BE2C (cell line): ENCODE data around the gene GNG8.

ENCODE experiments used
- DNase-seq: peaks from one replicate; pipeline ENCODE4 v3.0.0-alpha.2; 2020
- H3K27me3 ChIP-seq: fragments of 250-450 bp; sonication (Bioruptor Pico); 2 replicates; pipeline ENCODE4 v1.5.1; 2020; ENCODE audit warnings: mild to moderate bottlenecking
- H3K36me3 ChIP-seq: fragments of 250-450 bp; sonication (Bioruptor Pico); 2 replicates; pipeline ENCODE4 v1.5.1; 2020; ENCODE audit warnings: mild to moderate bottlenecking
- H3K4me1 ChIP-seq: fragments of 250-450 bp; sonication (Bioruptor Pico); 2 replicates; pipeline ENCODE4 v1.5.1; 2020
- H3K4me3 ChIP-seq: 2 replicates; pipeline ENCODE4 v1.5.1; 2011; ENCODE audit warnings: low read depth, low read length
- H3K9me3 ChIP-seq: fragments of 250-450 bp; sonication (Bioruptor Pico); 2 replicates; pipeline ENCODE4 v1.5.1; 2020
- CTCF ChIP-seq: IDR thresholded peaks from 2 replicates; pipeline ENCODE4 v1.5.1; 2012; ENCODE audit warnings: mild to moderate bottlenecking, low read depth, low read length

GNG8 gene

DNA sequence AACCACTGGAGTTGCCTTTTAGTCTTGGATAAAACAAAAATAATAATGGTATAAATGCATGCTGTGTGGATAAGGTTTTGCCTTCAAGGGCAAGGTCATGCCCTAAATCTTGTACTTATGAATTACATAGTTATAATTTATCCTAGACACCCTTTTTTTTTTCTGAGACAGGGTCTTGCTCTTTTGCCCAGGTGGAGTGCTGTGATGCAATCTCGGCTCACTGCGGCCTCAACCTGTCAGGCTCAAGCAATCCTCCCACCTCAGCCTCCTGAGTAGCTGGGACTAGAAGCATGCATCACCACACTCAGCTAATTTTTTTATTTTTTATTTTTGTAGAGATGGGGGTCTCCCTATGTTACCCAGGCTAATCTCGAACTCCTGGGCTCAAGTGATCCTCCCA lies 32.7 kb upstream of the GNG8 start:
- no peak overlapping the region for H3K4me3 ChIP-seq
- no peaks in the 10 kb centered on the region for H3K9me3 ChIP-seq
- no peaks in the 10 kb centered on the region for H3K27me3 ChIP-seq
- no peak for TF ChIP-seq CTCF
- H3K36me3 ChIP-seq, result no peaks in the 10 kb centered on the region
- H3K4me1 ChIP-seq, result no peaks in the 10 kb centered on the region
- no peak for DNase-seq

GRCh38 chr19:46665072-46665471 lies 29.1 kb upstream of the GNG8 start:
- H3K4me3 ChIP-seq, result no peak overlapping the region
- no peak for TF ChIP-seq CTCF
- peaks cover 3% of the 10 kb centered on the region; the same call in 1 of the 2 replicates for H3K4me1 ChIP-seq
- no peaks in the 10 kb centered on the region for H3K9me3 ChIP-seq
- no peaks in the 10 kb centered on the region for H3K36me3 ChIP-seq
- DNase-seq, result no peak
- no peaks in the 10 kb centered on the region for H3K27me3 ChIP-seq

DNA sequence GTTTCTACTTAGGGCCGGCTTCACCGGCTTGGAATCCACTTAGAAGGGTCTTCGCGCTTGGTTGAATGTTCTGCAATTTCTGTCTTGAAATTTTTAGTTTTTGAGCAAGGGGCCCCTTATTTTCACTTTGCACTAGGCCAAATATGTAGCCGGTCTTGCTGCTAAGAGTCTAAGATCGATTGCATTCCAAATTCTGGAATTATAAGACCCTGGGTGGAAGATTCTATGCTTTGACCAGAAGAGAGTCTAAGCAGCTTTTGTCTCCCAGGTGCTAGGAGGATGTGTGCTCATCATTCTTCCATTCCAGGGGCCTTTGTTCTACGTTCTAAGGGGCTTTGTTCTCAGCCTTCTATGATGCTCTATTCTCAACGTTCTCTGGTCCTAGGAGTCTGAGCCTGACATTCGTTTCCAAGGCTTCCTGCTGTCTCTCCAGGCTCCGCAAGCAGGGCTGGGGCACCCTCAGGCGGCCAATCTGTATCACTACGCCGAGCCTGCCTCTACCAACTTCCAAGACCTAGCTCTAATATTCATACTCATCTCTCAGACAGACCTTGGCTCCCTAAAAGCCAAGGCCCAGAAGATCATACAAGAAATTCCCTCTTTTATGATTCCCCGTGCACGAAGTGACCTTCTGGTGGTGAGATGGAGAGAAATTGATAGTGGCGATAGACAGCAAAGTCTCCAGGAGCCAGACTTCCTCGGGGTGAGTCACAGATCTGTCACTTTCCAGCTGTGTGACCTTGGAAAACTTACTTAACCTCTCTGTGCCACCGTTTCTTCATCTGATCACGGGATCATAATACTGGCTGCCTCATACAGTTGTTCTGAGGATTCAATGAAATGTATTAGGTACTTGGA lies 26.0 kb upstream of the GNG8 start:
- H3K4me1 ChIP-seq, result peaks cover 3% of the 10 kb centered on the region; the same call in 1 of the 2 replicates

GRCh38 chr19:46661020-46661731 lies 25.2 kb upstream of the GNG8 start, which contains the start of gene DACT3:
TSS of gene DACT3 (minus strand) at chr19:46661182. CDS start at chr19:46661064, 118 bp downstream.
- Histone ChIP-seq H3K4me3 (peak within 1 kb of the TSS; percentile 66), H3K27me3 (no peaks in the 10 kb centered on the region), H3K36me3 (no peaks in the 10 kb centered on the region), H3K4me1 (peaks cover 3% of the 10 kb centered on the region; the same call in 1 of the 2 replicates), H3K9me3 (no peaks in the 10 kb centered on the region)
- peak; percentile 100 for DNase-seq
- no peak for TF ChIP-seq CTCF

More for the DNA sequence above, 26.0 kb upstream of the GNG8 start:
- peak overlapping the region; percentile 29 for H3K4me3 ChIP-seq
- peak; percentile 89 for DNase-seq
- H3K27me3 ChIP-seq, result no peaks in the 10 kb centered on the region
- H3K9me3 ChIP-seq, result no peaks in the 10 kb centered on the region
- TF ChIP-seq CTCF, result peak; percentile 97
- no peaks in the 10 kb centered on the region for H3K36me3 ChIP-seq

GRCh38 chr19:46660551-46661019 lies 24.6 kb upstream of the GNG8 start:
- TF ChIP-seq CTCF, result no peak
- no peaks in the 10 kb centered on the region for H3K36me3 ChIP-seq
- peaks cover 3% of the 10 kb centered on the region; the same call in 1 of the 2 replicates for H3K4me1 ChIP-seq
- peak; percentile 47 for DNase-seq
- H3K4me3 ChIP-seq, result peak overlapping the region; percentile 66
- no peaks in the 10 kb centered on the region for H3K27me3 ChIP-seq
- H3K9me3 ChIP-seq, result no peaks in the 10 kb centered on the region
